ENCODE results near the gene EEA1.

GRCh38 chr12:92732716-92733115 is 196.4 kb downstream of the EEA1 start:
- TF ChIP-seq CTCF (conservative IDR thresholded peaks at IDR 0.05; ENCODE audit: low read length) (no peak), EZH2phosphoT487 (IDR thresholded peaks at IDR 0.05; ENCODE audit: borderline replicate concordance, low read depth, low read length) (no peak)
